NCI-H2171 (cell line): ENCODE measurements around the gene PKD1L1.
"Not testable (repeated sequence)": the region's sequence is repeated elsewhere in the genome, so short reads cannot be mapped to it uniquely, and the experiment has no call there.

Source experiments
- DNase-seq: peaks from one replicate; lab custom pipeline; 2025; lab: John Stamatoyannopoulos, UW

PKD1L1 gene

GRCh38 chr7:47816647-47817046, 131.6 kb downstream of the PKD1L1 start:
- DNase-seq: no peak

GRCh38 chr7:47815867-47816266, 132.4 kb downstream of the PKD1L1 start:
- no peak for DNase-seq

DNA sequence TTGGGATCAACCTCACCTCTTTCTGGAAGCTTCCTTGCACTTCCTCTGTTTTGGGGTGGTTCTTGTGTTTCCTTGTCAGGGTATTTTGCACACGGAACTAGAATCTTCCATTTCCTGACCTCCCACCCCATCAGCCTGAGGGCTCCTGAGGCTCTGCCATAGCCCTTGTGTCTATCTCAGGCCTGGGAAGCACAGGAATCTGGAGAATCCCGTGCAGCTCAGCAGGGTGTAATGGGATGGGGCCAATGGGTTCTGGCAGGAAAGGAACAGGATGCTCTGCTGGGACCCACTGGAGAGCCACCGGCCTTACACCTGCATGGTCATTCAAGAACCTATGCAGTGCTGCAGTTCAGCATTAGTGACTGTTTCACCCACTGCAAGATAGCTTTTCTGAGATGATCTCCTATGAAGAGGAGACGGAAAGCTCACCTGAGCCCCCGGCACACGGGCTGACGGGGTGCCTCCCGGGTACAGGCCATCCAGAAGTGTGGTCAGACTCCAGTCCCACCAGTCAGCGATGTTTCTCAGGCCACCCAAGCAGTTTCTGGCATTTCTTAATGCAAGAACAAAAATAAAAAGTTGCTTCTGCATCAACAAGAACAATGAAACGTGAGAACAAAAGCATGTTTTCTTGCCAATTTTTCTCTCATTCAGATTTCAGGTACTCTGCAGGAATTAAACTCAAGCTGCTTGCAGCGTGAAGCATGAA, 133.2 kb downstream of the PKD1L1 start:
- no peak for DNase-seq

DNA sequence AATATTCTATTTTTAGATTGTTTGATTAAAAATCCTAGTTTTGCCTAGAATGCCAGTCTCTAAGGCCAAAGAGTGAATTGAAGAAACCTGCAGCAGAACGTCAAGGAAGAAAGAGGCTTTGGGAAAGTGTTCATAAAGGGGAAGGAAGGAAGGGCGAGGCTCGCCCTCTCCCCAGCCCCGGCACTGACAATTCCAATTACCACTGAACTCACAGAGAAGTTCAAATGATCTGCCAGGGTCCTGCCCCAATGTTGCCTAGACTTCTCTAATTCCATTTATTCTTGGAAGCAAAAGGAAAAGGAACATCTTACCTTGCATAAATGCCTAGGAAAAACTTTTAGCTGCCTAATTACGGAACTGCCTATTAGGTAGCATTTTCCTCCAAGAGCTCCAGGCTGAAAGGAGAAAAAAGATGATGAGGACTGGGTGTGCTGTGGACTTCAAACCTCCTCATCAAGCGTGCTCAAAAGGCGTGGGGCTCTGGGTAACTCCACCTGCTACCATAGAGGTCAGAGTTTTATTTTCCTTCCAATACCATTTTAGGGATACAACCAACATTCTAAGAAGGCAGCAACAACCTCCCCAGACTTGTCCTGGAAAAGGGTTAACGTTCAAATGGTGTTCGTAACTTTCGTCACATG, 134.5 kb downstream of the PKD1L1 start:
- DNase-seq: no peak

- DNase-seq: no peak
These were observed 135.7 kb downstream of the PKD1L1 start for GRCh38 chr7:47812429-47813136.

GRCh38 chr7:47811632-47812380, 136.5 kb downstream of the PKD1L1 start:
- DNase-seq: no peak

DNA sequence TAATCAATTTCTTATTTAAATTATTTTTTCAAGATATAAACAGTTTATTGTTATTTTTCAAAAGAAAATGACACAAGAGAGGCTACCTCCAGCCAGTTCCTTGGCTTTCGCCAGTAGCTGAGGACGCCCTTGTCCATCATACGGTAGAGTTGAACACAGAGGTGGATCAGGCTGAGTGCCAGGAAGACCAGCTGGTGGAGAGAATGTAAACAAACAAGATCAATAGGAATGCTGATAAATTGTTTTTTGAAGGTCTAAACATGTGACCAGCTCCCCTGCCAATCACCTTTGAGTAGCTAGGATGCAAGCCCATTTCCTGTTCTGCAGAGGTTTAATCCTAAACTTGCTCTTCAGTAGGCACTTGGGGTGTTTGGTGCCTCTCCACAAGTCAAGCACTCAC, 138.9 kb downstream of the PKD1L1 start:
- DNase-seq: no peak

- DNase-seq: no peak
These were observed 139.9 kb downstream of the PKD1L1 start for GRCh38 chr7:47808321-47808720.

GRCh38 chr7:47807756-47808155, 140.5 kb downstream of the PKD1L1 start:
- no peak for DNase-seq

DNA sequence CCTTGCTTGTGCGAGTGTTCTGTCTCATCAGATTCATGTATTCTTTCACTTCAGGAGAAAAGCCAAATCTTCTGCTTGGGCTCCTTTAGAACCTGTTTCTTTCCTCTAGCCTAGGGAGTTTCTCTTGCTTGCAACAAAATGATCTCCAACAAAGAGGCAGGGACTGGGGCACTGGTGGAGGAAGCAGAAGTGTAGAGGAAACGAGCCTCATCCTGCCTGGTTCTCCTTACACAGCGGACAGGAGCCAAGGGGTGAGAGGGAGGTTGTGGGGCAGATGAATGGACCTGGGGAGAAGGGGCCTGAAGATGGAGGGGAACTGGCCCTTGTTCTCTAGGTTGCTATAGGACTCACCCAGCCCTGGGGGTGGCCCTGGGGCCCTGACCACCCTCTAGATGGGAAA, 141.1 kb downstream of the PKD1L1 start:
- DNase-seq: no peak

GRCh38 chr7:47806701-47807103, 141.6 kb downstream of the PKD1L1 start:
- no peak for DNase-seq

DNA sequence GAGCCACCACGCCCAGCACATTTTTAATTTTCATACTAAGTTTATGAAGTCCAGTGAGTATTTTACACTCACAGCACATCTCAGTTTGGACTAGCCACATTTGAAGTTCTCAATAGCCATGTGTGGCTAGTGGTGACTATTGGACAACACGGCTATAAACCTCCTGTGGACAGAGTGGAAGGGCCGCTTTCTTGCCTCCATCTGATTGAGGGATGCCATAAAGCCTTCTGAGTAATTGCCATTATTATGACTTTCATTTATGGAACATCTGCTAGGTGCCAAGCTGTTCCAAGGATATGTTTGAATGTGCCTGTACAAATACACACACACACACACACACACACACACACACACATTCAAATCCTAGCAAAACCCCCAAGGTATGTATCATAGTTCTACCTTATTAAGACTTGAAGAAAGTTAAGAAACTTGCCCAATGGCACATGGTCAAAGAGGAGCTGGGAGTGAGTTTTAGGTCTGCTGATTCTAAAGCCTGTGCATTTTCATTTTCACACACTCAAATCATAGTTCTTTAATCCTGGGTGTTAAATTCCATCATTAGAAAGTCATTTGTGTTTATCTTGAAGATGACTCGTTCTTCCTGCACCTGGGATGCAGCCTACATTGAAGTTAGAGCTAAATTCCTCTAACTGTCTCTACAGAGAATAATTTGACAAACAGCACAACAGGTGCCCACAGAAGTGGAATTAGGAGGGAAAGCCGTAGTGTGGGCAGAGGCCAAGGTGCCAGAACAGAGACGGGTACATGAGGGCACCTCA, 143.3 kb downstream of the PKD1L1 start:
- DNase-seq: no peak

DNA sequence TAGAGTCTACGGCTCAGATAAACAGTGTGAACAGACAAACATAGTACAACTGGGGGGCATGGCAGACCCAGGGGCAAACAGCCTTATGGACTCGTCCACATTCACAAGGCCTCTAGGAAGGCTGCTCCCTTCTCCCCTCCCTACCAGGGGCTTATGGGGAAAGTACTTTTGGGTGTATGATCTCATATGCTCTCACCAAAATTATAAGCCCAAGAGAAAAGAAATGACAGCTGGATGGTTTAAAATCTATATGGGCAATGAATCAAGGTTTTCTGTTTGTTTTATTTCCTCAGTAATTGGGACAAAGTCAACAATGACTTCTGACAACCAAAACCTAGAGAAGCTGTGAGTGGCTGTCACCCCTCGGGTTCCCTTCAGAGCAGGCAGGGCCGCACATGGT, 144.4 kb downstream of the PKD1L1 start:
- no peak for DNase-seq

DNA sequence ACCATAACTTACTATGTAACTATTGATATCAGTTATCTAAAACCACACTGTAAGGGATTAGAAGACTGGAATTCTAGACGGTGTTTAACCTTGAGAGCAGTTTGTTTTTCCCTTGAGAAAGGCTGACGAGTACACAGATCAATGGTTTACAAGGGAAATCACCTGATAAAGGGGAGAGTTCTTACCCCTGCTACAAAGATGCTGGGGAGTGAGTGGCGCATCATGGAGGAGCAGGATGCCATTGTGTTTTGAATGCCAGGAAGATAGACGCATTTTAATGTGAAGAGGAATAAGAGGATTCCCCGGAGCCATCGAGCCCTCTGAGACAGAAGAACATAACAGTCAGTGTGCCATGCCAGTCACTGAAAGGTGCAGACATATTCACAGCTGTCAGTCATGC, 145.2 kb downstream of the PKD1L1 start:
- DNase-seq: no peak

DNA sequence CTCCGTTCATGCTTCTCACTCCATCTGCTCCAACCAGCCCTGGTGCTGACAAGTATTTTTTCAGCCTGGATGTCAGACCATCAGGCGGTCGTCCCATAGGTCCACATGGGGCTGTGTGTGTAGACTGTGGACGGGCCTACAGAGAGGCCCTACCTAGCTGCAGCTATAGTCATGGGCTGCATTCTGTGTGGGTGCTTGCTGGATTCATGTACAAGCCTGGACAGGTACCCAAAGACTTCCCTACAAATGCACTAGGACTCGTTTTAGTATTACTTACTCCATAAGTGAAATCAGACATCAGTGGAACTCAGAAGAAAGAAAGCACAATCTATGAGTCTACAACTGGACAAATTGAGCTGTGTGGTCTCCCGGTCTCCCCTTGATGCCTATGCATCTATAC, 146.8 kb downstream of the PKD1L1 start:
- no peak for DNase-seq

- DNase-seq: no peak
These were observed 148.7 kb downstream of the PKD1L1 start for GRCh38 chr7:47799524-47799923.

- no peak for DNase-seq
These were observed 151.9 kb downstream of the PKD1L1 start for GRCh38 chr7:47796347-47796746.

DNA sequence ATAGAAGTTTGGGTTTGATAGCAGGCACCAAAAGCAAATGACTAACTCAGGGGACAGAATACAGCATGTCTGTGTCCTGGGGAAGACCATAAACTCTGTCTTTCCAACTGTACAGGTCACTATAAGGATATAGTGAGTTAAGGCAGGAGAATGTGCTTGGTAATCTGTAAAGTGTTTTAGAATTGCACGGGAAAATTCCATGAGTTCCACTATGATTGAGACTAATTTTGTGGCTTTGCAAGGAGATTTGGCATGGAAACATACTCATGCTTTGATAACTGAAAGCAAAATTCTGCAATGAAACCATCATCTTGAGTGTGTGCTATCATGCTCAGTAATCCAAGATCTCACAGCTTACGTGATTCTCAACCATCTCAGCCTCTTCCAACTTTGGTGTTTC, 152.6 kb downstream of the PKD1L1 start:
- DNase-seq: no peak

DNA sequence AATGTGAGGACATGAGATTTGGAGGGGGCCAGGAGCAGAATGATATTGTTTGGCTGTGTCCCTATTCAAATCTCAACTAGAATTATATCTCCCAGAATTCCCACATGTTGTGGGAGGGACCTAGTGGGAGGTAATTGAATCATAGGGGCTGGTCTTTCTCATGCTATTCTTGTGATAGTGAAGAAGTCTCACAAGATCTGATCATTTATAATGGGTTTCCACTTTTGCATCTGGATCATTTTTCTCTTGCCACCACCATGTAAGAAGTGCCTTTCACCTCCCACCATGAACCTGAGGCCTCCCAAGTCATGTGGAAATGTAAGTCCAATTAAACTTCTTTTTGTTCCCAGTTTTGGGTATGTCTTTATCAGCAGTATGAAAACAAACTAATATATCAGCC, 153.1 kb downstream of the PKD1L1 start:
- DNase-seq: not testable (repeated sequence)

DNA sequence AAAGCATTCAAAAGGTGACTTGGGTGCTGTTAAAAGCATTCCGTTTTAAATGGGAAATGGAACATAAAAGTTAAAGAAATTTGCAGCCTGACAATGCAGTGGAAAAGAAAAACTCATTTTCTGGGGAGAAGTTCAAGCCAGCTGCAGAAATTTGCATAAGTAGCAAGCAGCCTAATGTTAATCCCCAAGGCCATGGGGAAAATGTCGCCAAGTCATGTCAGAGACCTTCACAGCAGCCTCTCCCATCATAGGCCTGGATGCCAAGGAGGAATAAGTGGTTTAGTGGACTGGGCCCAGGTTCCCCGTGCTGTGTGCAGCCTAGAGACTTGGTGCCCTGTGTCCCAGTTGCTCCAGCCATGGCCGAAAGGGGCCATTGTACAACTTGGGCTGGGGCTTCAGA, 154.2 kb downstream of the PKD1L1 start:
- no peak for DNase-seq

- not testable (repeated sequence) for DNase-seq
These were observed 155.1 kb downstream of the PKD1L1 start for GRCh38 chr7:47793186-47793585.
